ENCODE measurements around the gene FAM120C.

GRCh38 chrX:54066841-54067240, 116.2 kb downstream of the FAM120C start:
- no peak for TF ChIP-seq POLR2A (IDR thresholded peaks at IDR 0.05; ENCODE audit: low read depth, low read length)
- TF ChIP-seq CTCF (conservative IDR thresholded peaks at IDR 0.05; ENCODE audit: low read depth, low read length): no peak
- TF ChIP-seq RAD21 (IDR thresholded peaks at IDR 0.05; ENCODE audit: low read length): no peak
- TF ChIP-seq SMC3 (IDR thresholded peaks at IDR 0.05; ENCODE audit: low read depth, low read length): no peak
- no peak for TF ChIP-seq RFX5 (IDR thresholded peaks at IDR 0.05; ENCODE audit: low read depth, low read length)
- TF ChIP-seq BHLHE40 (IDR thresholded peaks at IDR 0.05; ENCODE audit: low read depth, low read length): no peak
- TF ChIP-seq CEBPB (IDR thresholded peaks at IDR 0.05; ENCODE audit: low read depth, low read length): peak; percentile 23; the same call in 1 of the 2 replicates
- TF ChIP-seq USF2 (IDR thresholded peaks at IDR 0.05; ENCODE audit: low read depth, low read length): no peak
- TF ChIP-seq FOS (IDR thresholded peaks at IDR 0.05; ENCODE audit: low read depth, low read length): no peak
- no peak for TF ChIP-seq MXI1 (IDR thresholded peaks at IDR 0.05; ENCODE audit: borderline replicate concordance, low read depth, low read length)
- no peak for TF ChIP-seq CHD1 (IDR thresholded peaks at IDR 0.05; ENCODE audit: low read depth, low read length)
- no peak for TF ChIP-seq NFE2L2 (IDR thresholded peaks at IDR 0.05; ENCODE audit: low read depth, low read length)
- TF ChIP-seq MAZ (IDR thresholded peaks at IDR 0.05; ENCODE audit: borderline replicate concordance, low read depth, low read length): no peak

Measured in IMR-90 (cell line).